ENCODE results near the gene EXOSC1. TPM values are rescaled to one million over a fixed set of nuclear protein-coding genes. Genes with fewer than 3 reads are reported as not detected.
"Not testable (repeated sequence)": the region's sequence is repeated elsewhere in the genome, so short reads cannot be mapped to it uniquely, and the experiment has no call there.

EXOSC1 gene
- total RNA-seq, 2 experiments from 2014 or later, result 47.1 to 48.2 TPM

DNA sequence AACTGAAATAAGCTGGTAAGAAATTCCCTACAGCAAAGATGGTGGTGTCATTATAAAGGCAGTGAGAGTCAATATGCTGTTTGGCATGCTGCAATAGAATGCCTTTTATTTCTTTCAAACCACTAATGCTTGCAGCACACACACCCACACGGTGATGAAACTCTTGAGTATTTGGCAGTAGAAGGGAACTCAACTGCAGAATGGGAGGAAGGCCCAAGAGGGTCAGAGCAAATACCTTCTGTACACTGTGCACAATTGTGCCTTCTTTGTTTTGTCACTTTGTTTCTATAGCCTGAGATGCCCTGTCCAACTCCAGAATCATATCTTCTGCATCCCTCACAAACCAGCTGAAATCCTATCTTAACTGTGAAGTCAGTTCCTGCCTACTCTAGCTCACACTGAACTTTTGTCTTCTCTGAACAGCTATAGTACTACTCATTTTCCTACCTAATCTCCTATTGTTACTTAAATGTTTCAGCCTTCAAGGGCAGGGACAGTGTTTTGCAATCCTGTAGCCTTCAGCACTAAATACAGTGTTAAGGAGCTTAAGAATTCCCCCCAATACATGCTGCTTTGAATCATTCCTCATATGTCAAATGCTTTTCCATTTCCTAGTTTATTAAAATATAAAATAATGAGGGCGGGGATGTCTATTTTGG lies 30.3 kb upstream of the EXOSC1 start:
- Mint-ChIP-seq H3K27me3 (ENCODE audit: low read depth) (no peaks in the 10 kb centered on the region), H3K9me3 (ENCODE audit: insufficient read depth) (no peaks in the 10 kb centered on the region), H3K36me3 (ENCODE audit: low read depth) (peaks cover 59% of the 10 kb centered on the region), H3K4me1 (ENCODE audit: low read depth) (peaks cover 2% of the 10 kb centered on the region), H3K4me3 (no peak overlapping the region), H3K27ac (no peak overlapping the region)
- DNase-seq (no peak), ATAC-seq (no peak)
- CTCF ChIA-PET, result interaction anchor here (3.8 kb wide), 1 partner anchor 11 kb away, joined by 17 read pairs; no protein-coding TSS in a partner anchor
- POLR2A ChIA-PET, result interaction anchor here (0.8 kb wide), 1 partner anchor 21 kb away, joined by 3 read pairs; no protein-coding TSS in a partner anchor

- H3K4me1 Mint-ChIP-seq (ENCODE audit: low read depth), result peaks cover 2% of the 10 kb centered on the region
- POLR2A ChIA-PET, result interaction anchor here (0.6 kb wide), 2 partner anchors 41 to 179 kb away, joined by 3 read pairs; no protein-coding TSS in a partner anchor
Observed at GRCh38 chr10:97474918-97475317, 29.1 kb upstream of the EXOSC1 start.

DNA sequence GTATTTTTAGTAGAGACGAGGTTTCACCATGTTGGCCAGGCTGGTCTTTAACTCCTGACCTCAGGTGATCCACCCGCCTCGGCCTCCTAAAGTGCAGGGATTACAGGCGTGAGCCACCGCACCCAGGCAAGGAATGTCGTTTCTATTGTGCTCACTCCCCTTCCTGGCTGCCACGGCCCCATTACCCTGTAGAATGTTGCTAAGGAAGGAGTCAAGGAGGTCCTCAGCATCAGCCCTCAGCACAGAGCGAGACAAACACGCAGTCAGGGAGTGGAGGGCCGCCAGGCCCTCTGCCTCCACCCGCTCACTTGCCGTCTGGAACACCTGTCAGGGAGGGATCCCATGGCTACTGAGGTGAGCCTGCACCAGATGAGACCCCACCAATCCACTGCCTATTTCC lies 23.0 kb upstream of the EXOSC1 start:
- H3K9me3 Mint-ChIP-seq (ENCODE audit: insufficient read depth); DNase-seq; H3K4me3 Mint-ChIP-seq; ATAC-seq; H3K27me3 Mint-ChIP-seq (ENCODE audit: low read depth); CTCF ChIA-PET; H3K27ac Mint-ChIP-seq; H3K4me1 Mint-ChIP-seq (ENCODE audit: low read depth): not testable (repeated sequence)
- H3K36me3 Mint-ChIP-seq (ENCODE audit: low read depth), result peaks cover 44% of the 10 kb centered on the region
- POLR2A ChIA-PET, result interaction anchor here (0.8 kb wide), 1 partner anchor 68 kb away, joined by 3 read pairs; the partner anchor contains the start of gene RRP12

More at GRCh38 chr10:97474918-97475317, 29.1 kb upstream of the EXOSC1 start:
- ATAC-seq (no peak), DNase-seq (no peak)
- H3K27me3 Mint-ChIP-seq (ENCODE audit: low read depth), result no peaks in the 10 kb centered on the region
- H3K36me3 Mint-ChIP-seq (ENCODE audit: low read depth), result peaks cover 55% of the 10 kb centered on the region
- H3K9me3 Mint-ChIP-seq (ENCODE audit: insufficient read depth), result no peaks in the 10 kb centered on the region
- no peak overlapping the region for H3K27ac Mint-ChIP-seq
- no peak overlapping the region for H3K4me3 Mint-ChIP-seq
- CTCF ChIA-PET, result interaction anchor here (1.8 to 3.8 kb wide), 2 partner anchors 10 to 78 kb away, joined by 6 to 17 read pairs; no protein-coding TSS in a partner anchor

- POLR2A ChIA-PET, result interaction anchor here (0.8 to 1.0 kb wide), 2 partner anchors 67 to 95 kb away, joined by 3 read pairs; partner anchors contain the start of gene RRP12
- Mint-ChIP-seq H3K9me3 (ENCODE audit: insufficient read depth) (no peaks in the 10 kb centered on the region), H3K36me3 (ENCODE audit: low read depth) (peaks cover 43% of the 10 kb centered on the region), H3K4me1 (ENCODE audit: low read depth) (no peaks in the 10 kb centered on the region), H3K4me3 (no peak overlapping the region), H3K27ac (no peak overlapping the region), H3K27me3 (ENCODE audit: low read depth) (no peaks in the 10 kb centered on the region)
- CTCF ChIA-PET, result interaction anchor here (1.2 to 2.5 kb wide), 3 partner anchors 12 to 67 kb away, joined by 3 to 7 read pairs (median 3); partner anchors contain the start of gene RRP12
- DNase-seq, result no peak
- ATAC-seq, result no peak
Observed at GRCh38 chr10:97468162-97468561, 22.4 kb upstream of the EXOSC1 start.

DNA sequence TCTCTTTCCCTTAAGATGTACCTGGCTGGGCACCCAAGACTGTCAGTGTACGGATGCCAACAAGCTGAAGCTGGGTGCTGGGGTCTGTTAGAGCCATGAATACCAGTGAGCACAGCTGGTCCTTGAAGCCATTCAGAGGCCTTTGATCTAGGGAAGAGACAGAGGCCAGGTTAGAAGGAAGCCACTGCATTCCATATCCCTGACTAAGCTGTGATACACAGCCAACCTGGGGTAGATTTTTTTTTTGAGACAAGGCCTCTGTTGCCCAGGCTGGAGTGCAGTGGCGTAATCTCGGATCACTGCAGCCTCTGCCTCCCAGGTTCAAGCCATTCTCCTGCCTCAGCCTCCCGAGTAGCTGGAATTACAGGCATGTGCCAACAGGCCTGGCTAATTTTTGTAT lies 20.9 kb upstream of the EXOSC1 start:
- ChIA-PET POLR2A (interaction anchor here (2.2 kb wide), 1 partner anchor 13 kb away, joined by 6 read pairs; no protein-coding TSS in a partner anchor), CTCF (interaction anchor here (0.8 to 7.2 kb wide), 7 partner anchors 10 to 87 kb away, joined by 3 to 49 read pairs (median 3); partner anchors contain the start of gene RRP12)
- H3K27ac Mint-ChIP-seq, result no peak overlapping the region
- H3K27me3 Mint-ChIP-seq (ENCODE audit: low read depth), result no peaks in the 10 kb centered on the region
- H3K4me3 Mint-ChIP-seq, result no peak overlapping the region
- H3K9me3 Mint-ChIP-seq (ENCODE audit: insufficient read depth), result no peaks in the 10 kb centered on the region
- ATAC-seq, result no peak
- DNase-seq, result no peak
- peaks cover 51% of the 10 kb centered on the region for H3K36me3 Mint-ChIP-seq (ENCODE audit: low read depth)
- no peaks in the 10 kb centered on the region for H3K4me1 Mint-ChIP-seq (ENCODE audit: low read depth)

DNA sequence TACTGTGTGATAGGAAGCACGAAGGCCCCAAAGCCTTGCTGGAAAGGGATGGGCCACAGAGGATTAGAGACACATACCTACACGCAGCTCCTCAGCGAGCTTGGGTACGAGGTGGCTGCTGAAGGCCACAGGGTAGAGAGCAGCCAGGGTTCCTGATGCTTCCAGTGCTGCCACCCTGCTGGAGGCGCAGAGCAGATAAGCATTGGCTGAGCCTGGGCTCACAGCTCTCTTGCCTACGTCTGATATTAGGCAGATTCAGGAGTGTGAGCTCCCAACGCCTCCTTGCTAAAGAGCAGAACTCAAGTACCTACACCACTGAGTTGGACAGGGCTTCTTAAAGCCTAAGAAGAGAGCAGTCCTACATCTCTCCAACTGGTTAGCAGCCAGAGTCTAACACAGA lies 20.2 kb upstream of the EXOSC1 start:
- ChIA-PET CTCF (interaction anchor here (0.8 to 7.2 kb wide), 5 partner anchors 9 to 87 kb away, joined by 3 to 49 read pairs (median 7); partner anchors contain the start of gene RRP12), POLR2A (interaction anchor here (2.2 kb wide), 1 partner anchor 12 kb away, joined by 6 read pairs; no protein-coding TSS in a partner anchor)
- H3K27ac Mint-ChIP-seq, result no peak overlapping the region
- H3K9me3 Mint-ChIP-seq (ENCODE audit: insufficient read depth), result no peaks in the 10 kb centered on the region
- no peaks in the 10 kb centered on the region for H3K4me1 Mint-ChIP-seq (ENCODE audit: low read depth)
- no peak for ATAC-seq
- peaks cover 58% of the 10 kb centered on the region for H3K36me3 Mint-ChIP-seq (ENCODE audit: low read depth)
- H3K4me3 Mint-ChIP-seq, result no peak overlapping the region
- no peak for DNase-seq
- H3K27me3 Mint-ChIP-seq (ENCODE audit: low read depth), result no peaks in the 10 kb centered on the region

- CTCF ChIA-PET, result interaction anchor here (0.7 to 7.2 kb wide), 12 partner anchors 9 to 89 kb away, joined by 3 to 49 read pairs (median 4); no protein-coding TSS in a partner anchor
- Mint-ChIP-seq H3K27ac (peak overlapping the region; percentile 3), H3K4me1 (ENCODE audit: low read depth) (no peaks in the 10 kb centered on the region), H3K9me3 (ENCODE audit: insufficient read depth) (no peaks in the 10 kb centered on the region), H3K4me3 (no peak overlapping the region), H3K36me3 (ENCODE audit: low read depth) (peaks cover 64% of the 10 kb centered on the region), H3K27me3 (ENCODE audit: low read depth) (no peaks in the 10 kb centered on the region)
- ATAC-seq, result no peak
- no peak for DNase-seq
- POLR2A ChIA-PET, result interaction anchor here (0.6 kb wide), 1 partner anchor 151 kb away, joined by 3 read pairs; no protein-coding TSS in a partner anchor
Observed at GRCh38 chr10:97464226-97464625, 18.4 kb upstream of the EXOSC1 start.

DNA sequence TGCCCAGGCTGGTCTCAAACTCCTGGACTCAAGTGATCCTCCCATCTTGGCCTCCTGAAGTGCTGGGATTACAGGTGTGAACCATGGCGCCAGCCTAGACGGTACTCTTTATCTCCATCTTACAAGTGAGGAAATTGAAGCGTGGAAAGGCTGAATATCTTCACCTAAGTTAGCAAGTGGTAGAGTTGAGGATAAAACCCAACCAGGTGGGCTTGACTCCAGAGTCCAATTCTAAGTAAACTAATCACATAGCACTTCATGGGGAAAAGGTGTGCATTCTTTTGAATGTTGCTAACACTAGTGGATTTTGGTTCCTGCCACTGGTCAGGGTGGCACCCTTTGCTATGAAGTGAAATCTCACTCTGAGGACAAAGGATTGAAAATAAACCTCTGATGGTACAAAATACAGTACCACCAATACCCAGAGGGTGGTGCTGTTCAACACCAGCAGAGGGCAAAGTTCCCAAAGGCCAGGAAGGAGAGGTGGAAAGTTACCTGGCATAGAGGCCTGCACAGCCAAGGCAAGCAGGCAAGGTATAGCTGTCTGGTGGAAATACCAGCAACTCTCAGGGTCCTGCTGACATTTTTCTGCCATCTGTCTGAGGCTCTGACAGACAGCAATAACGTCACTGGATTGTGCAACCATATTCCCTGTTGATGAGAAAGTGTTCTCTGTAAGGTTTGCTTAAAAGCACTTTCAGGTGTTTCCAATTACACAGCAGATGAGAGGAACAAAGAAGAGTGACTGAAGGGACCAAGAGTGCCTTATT lies 17.7 kb upstream of the EXOSC1 start:
- ChIA-PET POLR2A (no interaction called here), CTCF (interaction anchor here (0.9 to 7.2 kb wide), 11 partner anchors 9 to 90 kb away, joined by 3 to 49 read pairs (median 4); no protein-coding TSS in a partner anchor)
- peak; percentile 54 for ATAC-seq
- Mint-ChIP-seq H3K4me3 (no peak overlapping the region), H3K4me1 (ENCODE audit: low read depth) (no peaks in the 10 kb centered on the region), H3K27me3 (ENCODE audit: low read depth) (no peaks in the 10 kb centered on the region), H3K9me3 (ENCODE audit: insufficient read depth) (no peaks in the 10 kb centered on the region), H3K27ac (peak overlapping the region; percentile 3), H3K36me3 (ENCODE audit: low read depth) (peaks cover 65% of the 10 kb centered on the region)
- DNase-seq, result peak; percentile 54

- no peak for DNase-seq
- Mint-ChIP-seq H3K4me1 (ENCODE audit: low read depth) (no peaks in the 10 kb centered on the region), H3K4me3 (no peak overlapping the region), H3K27ac (no peak overlapping the region), H3K27me3 (ENCODE audit: low read depth) (no peaks in the 10 kb centered on the region), H3K9me3 (ENCODE audit: insufficient read depth) (no peaks in the 10 kb centered on the region), H3K36me3 (ENCODE audit: low read depth) (peaks cover 67% of the 10 kb centered on the region)
- ChIA-PET CTCF (interaction anchor here (0.9 to 7.2 kb wide), 3 partner anchors 9 to 91 kb away, joined by 3 to 49 read pairs (median 3); no protein-coding TSS in a partner anchor), POLR2A (interaction anchor here (0.7 kb wide), 1 partner anchor 366 kb away, joined by 6 read pairs; no protein-coding TSS in a partner anchor)
- ATAC-seq, result no peak
Observed at GRCh38 chr10:97462309-97462708, 16.5 kb upstream of the EXOSC1 start.

GRCh38 chr10:97459933-97460332 lies 14.1 kb upstream of the EXOSC1 start:
- POLR2A ChIA-PET, result no interaction called here
- Mint-ChIP-seq H3K4me3 (no peak overlapping the region), H3K27ac (peak overlapping the region; percentile 31), H3K4me1 (ENCODE audit: low read depth) (no peaks in the 10 kb centered on the region), H3K36me3 (ENCODE audit: low read depth) (peaks cover 82% of the 10 kb centered on the region), H3K27me3 (ENCODE audit: low read depth) (no peaks in the 10 kb centered on the region), H3K9me3 (ENCODE audit: insufficient read depth) (no peaks in the 10 kb centered on the region)
- no peak for DNase-seq
- no peak for ATAC-seq
- CTCF ChIA-PET, result interaction anchor here (7.2 kb wide), 1 partner anchor 93 kb away, joined by 49 read pairs; no protein-coding TSS in a partner anchor

DNA sequence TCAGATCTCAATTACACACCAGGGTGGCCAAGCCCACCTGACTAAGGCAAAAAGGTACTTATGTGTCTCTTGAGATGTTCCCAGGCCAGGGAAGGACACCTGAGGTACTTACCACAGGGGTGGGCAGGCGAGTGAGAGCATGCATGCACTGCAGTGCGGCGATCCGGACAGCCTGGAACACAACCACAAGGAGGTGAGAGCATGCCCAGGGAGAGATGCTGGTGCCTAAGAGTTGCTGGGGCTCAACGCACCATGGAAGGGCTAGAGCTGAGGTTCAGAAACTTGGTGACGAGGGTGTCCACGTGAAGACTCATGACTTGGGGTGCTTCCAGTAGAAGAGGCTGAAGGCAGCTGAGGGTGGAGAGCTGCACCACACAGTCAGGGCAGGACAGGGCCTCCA lies 13.3 kb upstream of the EXOSC1 start:
- POLR2A ChIA-PET, result no interaction called here
- DNase-seq (no peak), ATAC-seq (no peak)
- Mint-ChIP-seq H3K9me3 (ENCODE audit: insufficient read depth) (no peaks in the 10 kb centered on the region), H3K36me3 (ENCODE audit: low read depth) (peaks cover 83% of the 10 kb centered on the region), H3K27me3 (ENCODE audit: low read depth) (no peaks in the 10 kb centered on the region), H3K4me1 (ENCODE audit: low read depth) (peaks cover 5% of the 10 kb centered on the region), H3K4me3 (no peak overlapping the region), H3K27ac (no peak overlapping the region)
- CTCF ChIA-PET, result no interaction called here
